ENCODE data around the gene UGDH. TPM values are rescaled to one million over a fixed set of nuclear protein-coding genes. Genes with fewer than 3 reads are reported as not detected.

The UGDH gene
- total and polyA plus RNA-seq, 9 of the 15 experiments (the other 6 are each of a cell fraction or from before 2014, with no cell fraction given) = 5.5 to 21.7 (median 16.2) TPM

- no peak overlapping the region for H3K4me2 ChIP-seq (ENCODE audit: insufficient read depth, low read length)
- FAIRE-seq = no peak
- in situ Hi-C loops (cut with MboI) = no loop called here
Measured at GRCh38 chr4:39466747-39467146, 60.5 kb downstream of the UGDH start.

More at GRCh38 chr4:39466747-39467146, 60.5 kb downstream of the UGDH start:
- BruUV-seq (replicated peaks) = no TSS peak
- intact Hi-C loops (cut with micrococcal nuclease) = loop anchor here (5.0 to 10.0 kb wide), 4 partner anchors 61 to 848 kb away; partner anchors contain the start of genes SMIM14 and UGDH
- ChIA-PET POLR2A (no interaction called here), CTCF (ENCODE audit: low intra/inter-chr PET ratio) (no interaction called here)
- Histone ChIP-seq H4K20me1 (replicated peaks; ENCODE audit: control insufficient read depth, insufficient read depth, low read length) (no peaks in the 10 kb centered on the region), H3K4me1 (replicated peaks in 1 of 2; ENCODE audit: control insufficient read depth in 2 of 2, insufficient read depth in 2 of 2, low read length in 2 of 2) (no peaks in the 10 kb centered on the region; a peak in 2 of 5 replicates), H3K79me2 (ENCODE audit: control insufficient read depth, insufficient read depth, low read length) (peaks cover 3% of the 10 kb centered on the region; the same call in 1 of the 3 replicates), H3K9me3 (replicated peaks; ENCODE audit: control insufficient read depth, insufficient read depth, low read depth, low read length) (no peaks in the 10 kb centered on the region), H3K27ac (ENCODE audit: extremely low read depth, low read depth, low read length) (no peak overlapping the region), H3K4me3 (no peak overlapping the region), H3K9ac (ENCODE audit: insufficient read depth in 1 of 2, low read depth in 2 of 2, low read length in 2 of 2) (no peak overlapping the region), H2AFZ (ENCODE audit: low read depth, low read length) (no peak overlapping the region), H3K36me3 (ENCODE audit: control insufficient read depth, insufficient read depth, low read length) (peaks cover 82% of the 10 kb centered on the region), H3K9me1 (ENCODE audit: control insufficient read depth, insufficient read depth, low read length) (no peaks in the 10 kb centered on the region), H3K27me3 (ENCODE audit: control insufficient read depth in 2 of 2, insufficient read depth in 2 of 2, low read length in 2 of 2) (no peaks in the 10 kb centered on the region)
- ATAC-seq (no peak), DNase-seq (ENCODE audit: extremely low read depth in 1 of 4, low spot score in 3 of 4) (no peak)
- TF ChIP-seq NFE2 (IDR thresholded peaks at IDR 0.05; ENCODE audit: low read depth) (peak; percentile 4; the same call in 1 of the 2 replicates), GTF2B (IDR thresholded peaks at IDR 0.05; ENCODE audit: extremely low read depth, insufficient read length) (no peak), SAFB (IDR thresholded peaks at IDR 0.05; ENCODE audit: borderline replicate concordance, low read depth, low read length) (no peak), ZNF583 (CRISPR knock-in tag; IDR thresholded peaks at IDR 0.05) (no peak)
- WGBS (ENCODE audit: insufficient coverage, low coverage, missing lambda C conversion rate) = 58% methylated on average over 4 of the region's 4 CpGs
